Breast epithelium (tissue), 3 donors: ENCODE measurements around the gene TFG.

Experiments used
- CTCF ChIP-seq, 3 donors: fragments of 450-650 bp; IDR thresholded peaks; one replicate each; pipeline ENCODE4 v1.5.1; 2016 to 2017; ENCODE audit warnings: antibody characterized with exemption in 3 of 3, mild to moderate bottlenecking in 3 of 3, moderate library complexity in 3 of 3
- POLR2A ChIP-seq: fragments of 450-650 bp; IDR thresholded peaks from one replicate; pipeline ENCODE4 v1.6.1; 2016; ENCODE audit warnings: antibody characterized with exemption, mild to moderate bottlenecking, moderate library complexity
- POLR2AphosphoS5 ChIP-seq, 3 donors: sonication (generic); formaldehyde crosslinking; IDR thresholded peaks; one replicate each; pipeline ENCODE4 v1.6.1; 2017; ENCODE audit warnings: antibody characterized with exemption in 3 of 3

DNA sequence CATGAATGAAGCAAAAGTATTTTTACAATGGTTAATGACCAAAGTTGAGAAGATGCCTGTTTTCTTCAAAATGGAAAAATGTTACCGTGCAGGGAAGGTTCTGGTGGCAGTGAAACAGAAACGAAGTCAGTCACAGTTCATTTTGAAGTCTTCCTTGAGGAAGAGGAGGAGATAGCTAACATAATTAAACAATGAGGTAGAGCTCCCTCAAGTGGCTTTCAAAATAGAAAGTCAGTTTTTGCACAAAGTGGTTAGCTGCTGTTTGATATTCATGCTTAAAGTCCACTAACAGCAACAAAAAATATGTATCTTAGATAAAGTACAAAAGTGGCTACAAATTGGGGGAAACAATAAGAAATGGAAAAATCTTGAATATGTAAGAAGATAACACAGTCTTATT, 87.3 kb downstream of the TFG start:
- TF ChIP-seq POLR2A (no peak), CTCF (IDR thresholded peaks at IDR 0.05) (no peak), POLR2AphosphoS5 (IDR thresholded peaks at IDR 0.05) (no peak)
